Transverse colon (tissue), 3 donors: ENCODE measurements around the gene CCNG2.

Experiments used
- CTCF ChIP-seq, 5 experiments: fragments of 200-600 bp in 3 of 5; fragments of 450-650 bp in 2 of 5; sonication (generic) in 3 of 5; IDR thresholded peaks; 1 replicate in 2 of 5; 2 replicates in 3 of 5; pipeline ENCODE4 v1.5.1; 2016 to 2017; ENCODE audit warnings: antibody characterized with exemption in 5 of 5, inconsistent platforms in 3 of 5, mild to moderate bottlenecking in 2 of 5, moderate library complexity in 1 of 5
- EP300 ChIP-seq: sonication (generic); formaldehyde crosslinking; IDR thresholded peaks from one replicate; pipeline ENCODE4 v1.6.1; 2017; ENCODE audit warnings: antibody characterized with exemption, low read depth
- POLR2A ChIP-seq: fragments of 450-650 bp; IDR thresholded peaks from one replicate; pipeline ENCODE4 v1.6.1; 2016; ENCODE audit warnings: antibody characterized with exemption, mild to moderate bottlenecking, moderate library complexity

- TF ChIP-seq EP300: no peak
- TF ChIP-seq POLR2A: no peak
- TF ChIP-seq CTCF (IDR thresholded peaks at IDR 0.05): no peak
Measured at GRCh38 chr4:77153006-77153405, 4.0 kb upstream of the CCNG2 start.
